Cardiac septum (tissue), 1 donor: ENCODE measurements around the gene SCYGR8. TPM values are rescaled to one million over a fixed set of nuclear protein-coding genes. Genes with fewer than 3 reads are reported as not detected.

Experiments
- DNase-seq: peaks from one replicate; pipeline ENCODE4 v3.0.0-alpha.2; 2020; ENCODE audit warnings: low spot score
- intact Hi-C: fragments of 100-400 bp; cut with DNase I; formaldehyde crosslinking; loops from one replicate; pipeline ENCODE4 v1.14.0; 2022
- total RNA-seq: library from RNA; stranded (reverse); fragmentation: NEBNext Ultra II Directional; extraction: Animal tissue kit (Norgen Biotek cat#: 25700); gene quantifications from one replicate; pipeline ENCODE4 v1.2.1, GENCODE V29; 2021
- donor health status: DM: no; HTN: no; CAD: no.

The SCYGR8 gene
- total RNA-seq, 1 donor from 2014 or later = not detected

DNA sequence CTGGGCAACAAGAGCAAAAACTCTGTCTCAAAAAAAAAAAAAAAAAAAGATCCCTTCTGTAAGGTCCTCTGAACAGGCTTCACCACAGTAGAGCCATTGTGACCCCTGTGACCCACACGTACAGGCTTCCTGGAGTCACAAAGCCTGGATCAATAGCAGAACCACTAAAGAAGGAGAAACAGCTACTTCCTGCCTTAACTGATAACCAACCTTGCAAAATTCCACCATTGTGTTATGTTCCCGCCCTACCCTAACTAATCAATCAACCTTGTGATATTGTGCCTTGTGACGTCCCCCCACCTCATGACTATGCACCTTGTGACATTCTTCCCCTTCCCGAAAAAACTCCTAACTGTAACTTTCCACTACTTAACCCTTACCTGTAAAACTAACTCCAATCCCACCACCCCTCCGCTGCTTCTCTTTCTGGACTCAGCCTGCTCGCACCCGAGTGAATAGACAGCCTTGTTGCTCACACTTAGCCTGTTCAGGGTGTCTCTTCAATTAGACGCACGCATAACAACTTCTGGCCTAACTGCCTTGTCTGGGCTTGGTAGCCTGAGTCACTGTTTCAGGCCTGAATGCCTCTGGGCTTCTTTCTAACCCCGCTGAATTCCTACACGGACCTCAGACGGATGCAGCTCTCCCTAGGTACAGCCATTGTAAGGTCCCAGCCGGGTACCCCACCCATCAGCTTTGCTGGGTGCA is 13.9 kb downstream of the SCYGR8 start:
- intact Hi-C loops = no loop called here
- DNase-seq = no peak

DNA sequence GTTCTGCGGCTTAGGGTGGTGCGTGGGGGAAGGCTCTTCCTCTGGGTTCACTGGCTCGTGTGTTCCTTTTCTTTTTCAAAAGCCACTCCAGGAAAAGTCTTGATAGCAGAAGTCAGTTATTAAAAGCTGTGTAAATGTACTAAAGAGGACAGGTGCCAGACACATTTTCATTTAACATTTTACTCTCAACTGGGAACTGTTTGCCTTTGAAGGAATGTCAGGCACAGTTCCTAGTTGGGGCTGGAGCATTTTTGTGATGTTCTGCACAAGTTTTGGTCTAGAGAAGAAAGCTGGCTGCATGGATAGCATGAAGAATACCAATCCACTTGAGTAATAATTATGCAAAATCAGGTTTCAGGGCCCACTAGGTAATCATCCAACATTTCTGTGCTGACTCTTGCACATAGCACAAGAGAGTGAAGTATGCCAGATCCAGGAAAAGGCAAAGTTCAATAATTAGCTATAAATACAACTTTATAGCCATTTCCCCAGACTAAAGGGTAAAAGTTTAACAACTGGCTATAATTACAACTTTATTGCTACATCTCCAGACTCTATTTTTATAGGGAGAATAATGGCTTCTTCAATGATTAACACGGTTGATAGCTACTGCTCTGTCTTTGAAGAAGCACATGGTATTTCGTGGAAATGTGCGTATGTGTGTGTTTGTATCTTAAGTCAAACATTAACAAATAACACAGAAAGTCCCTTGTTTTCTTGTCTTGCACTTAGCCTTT is 16.2 kb downstream of the SCYGR8 start:
- intact Hi-C loops = no loop called here
- DNase-seq = no peak

DNA sequence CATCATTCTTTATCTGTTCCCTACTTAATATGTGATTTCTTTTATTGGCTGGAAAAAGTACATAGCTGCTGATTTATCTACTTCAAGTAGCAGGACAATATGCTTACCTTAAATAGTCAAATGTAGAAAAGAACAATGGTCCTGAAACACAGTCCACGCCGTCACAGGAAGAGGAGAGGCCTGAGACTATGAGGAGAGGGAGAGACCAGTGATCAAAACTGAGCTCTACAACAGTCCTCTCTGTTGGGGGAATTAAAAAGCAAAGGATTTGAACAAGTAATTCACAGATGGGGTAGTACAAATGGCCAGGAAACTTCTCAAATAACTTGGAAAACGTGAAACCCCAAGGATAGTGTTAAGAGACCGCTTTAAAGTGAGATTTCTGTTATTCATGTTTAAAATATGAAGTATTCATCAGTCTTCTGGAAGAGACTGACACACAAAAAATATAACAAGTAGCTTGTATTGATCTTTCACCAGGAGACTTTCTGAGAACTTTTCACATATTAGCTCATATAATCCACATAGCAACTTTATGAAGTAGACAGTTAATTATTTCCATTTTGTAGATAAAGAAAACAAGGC is 20.2 kb downstream of the SCYGR8 start:
- intact Hi-C loops = loop anchor here (1.0 to 5.0 kb wide), 4 partner anchors 108 to 634 kb away; partner anchors contain the start of gene AGFG1
- DNase-seq = no peak

DNA sequence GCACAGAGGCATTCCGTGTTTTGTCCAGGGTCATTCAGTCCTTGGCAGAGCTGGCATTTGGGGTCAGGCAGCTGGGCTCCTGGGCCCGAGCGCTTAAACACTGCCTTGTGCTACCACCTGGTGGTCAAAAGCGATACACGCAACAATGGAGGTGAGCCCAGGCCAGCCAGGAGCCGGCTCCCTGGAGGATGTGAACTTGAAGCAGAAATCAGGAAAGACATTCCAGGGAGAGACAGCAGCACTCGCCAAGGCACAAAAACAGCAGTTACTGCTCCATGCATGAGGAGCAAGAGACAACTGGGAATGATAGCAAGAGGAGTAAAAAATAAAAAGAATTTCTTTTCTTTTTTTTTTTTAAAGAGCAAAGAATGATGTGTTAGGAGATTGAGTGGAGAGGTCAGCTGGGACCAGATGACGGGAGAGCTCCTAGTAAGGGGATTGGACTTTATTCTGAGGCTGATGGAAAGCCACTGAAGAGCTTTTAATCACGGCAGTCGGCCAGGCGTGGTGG is 20.7 kb downstream of the SCYGR8 start:
- intact Hi-C loops = loop anchor here (1.0 to 5.0 kb wide), 4 partner anchors 108 to 634 kb away; partner anchors contain the start of gene AGFG1
- peak; percentile 82 for DNase-seq

DNA sequence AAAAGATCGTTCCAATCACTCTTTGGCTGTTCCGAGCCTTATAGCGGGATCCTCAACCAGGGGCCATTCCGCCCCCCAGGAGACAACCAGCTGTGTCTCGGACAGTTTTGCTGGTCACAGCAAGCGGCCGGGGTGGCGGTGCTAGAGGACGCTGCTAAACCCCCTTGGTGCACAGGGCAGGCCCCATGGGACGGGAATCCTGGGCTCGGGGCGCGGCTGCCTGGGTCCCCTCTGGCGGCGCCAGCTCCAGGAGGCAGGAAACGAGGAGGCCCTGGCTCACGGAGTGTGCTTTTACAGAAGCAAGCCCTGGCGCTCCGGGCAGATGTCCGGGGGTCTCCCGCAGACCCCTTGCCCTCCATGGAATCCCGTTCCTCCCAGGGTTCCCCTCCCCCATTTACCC is 22.1 kb downstream of the SCYGR8 start:
- DNase-seq = no peak
- intact Hi-C loops = loop anchor here (2.0 to 5.0 kb wide), 2 partner anchors 295 to 636 kb away; partner anchors contain the start of gene AGFG1

DNA sequence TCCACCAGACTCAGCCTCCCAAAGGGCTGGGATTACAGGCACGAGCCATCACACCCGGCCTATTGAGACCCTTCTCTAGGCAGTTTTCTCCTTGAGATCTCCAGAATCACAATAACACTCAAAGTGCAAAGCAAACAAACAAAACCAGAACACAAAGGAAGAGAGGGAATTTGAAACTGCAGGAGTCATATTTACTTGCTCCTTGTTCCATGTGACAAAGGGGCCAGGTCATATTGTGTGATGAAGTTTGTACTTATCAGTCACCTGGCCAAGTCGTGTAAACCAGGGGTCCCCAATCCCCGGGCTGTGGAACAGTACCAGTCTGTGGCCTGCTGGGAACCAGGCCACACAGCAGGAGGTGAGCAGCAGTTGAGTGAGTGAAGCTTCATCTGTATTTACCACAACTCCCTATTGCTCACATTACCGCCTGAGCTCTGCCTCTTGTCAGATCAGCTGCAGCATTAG is 26.5 kb downstream of the SCYGR8 start:
- intact Hi-C loops = no loop called here
- no peak for DNase-seq

DNA sequence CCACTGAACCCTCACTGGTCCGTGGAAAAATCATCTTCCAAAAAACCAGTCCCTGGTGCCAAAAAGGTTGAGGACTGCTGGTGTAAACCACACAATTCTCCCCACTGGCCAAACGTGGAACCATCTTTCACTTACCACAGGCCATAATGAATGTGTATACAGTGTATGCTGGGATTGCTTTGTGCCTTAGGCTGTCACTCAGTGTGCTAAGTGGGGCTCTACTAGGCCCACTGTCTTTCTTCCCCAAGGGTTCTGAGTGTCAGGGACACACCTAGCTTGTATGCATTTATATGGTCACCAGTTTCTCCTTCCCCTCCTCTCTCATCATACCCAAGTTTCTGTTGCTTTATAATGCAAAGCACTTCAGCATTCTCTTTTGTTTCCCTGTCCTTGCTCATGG is 27.2 kb downstream of the SCYGR8 start:
- intact Hi-C loops = no loop called here

DNA sequence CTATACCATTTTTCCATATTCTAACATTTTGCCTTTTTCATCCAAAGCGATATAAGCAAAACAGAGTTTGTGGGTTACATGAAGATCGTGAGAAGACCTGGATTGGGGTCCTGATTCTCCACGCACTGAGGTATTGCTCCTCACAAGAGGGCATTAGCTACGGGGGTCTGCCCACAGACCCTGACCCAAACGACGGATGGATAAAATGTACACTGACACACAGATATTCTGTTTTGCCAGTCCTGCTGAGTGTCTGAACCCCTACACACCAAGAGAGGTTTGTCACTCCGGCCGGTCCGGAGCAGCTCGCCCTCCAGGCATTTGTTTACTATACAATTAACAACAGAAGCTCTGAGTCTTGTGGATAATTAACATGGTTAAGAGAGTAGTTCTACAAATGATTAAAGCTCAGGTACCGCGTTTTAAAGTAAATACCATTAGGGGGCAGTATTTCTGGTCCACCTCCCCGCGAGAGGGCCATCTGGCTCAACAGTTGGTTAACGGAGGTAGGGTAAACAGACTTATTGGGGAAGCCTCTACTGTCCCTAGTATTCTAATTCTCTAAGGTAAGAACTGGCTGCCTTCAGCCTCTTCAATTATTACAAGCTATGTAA is 28.4 kb downstream of the SCYGR8 start:
- intact Hi-C loops = no loop called here
- DNase-seq = no peak

More for the DNA sequence above, 27.2 kb downstream of the SCYGR8 start:
- DNase-seq = no peak

DNA sequence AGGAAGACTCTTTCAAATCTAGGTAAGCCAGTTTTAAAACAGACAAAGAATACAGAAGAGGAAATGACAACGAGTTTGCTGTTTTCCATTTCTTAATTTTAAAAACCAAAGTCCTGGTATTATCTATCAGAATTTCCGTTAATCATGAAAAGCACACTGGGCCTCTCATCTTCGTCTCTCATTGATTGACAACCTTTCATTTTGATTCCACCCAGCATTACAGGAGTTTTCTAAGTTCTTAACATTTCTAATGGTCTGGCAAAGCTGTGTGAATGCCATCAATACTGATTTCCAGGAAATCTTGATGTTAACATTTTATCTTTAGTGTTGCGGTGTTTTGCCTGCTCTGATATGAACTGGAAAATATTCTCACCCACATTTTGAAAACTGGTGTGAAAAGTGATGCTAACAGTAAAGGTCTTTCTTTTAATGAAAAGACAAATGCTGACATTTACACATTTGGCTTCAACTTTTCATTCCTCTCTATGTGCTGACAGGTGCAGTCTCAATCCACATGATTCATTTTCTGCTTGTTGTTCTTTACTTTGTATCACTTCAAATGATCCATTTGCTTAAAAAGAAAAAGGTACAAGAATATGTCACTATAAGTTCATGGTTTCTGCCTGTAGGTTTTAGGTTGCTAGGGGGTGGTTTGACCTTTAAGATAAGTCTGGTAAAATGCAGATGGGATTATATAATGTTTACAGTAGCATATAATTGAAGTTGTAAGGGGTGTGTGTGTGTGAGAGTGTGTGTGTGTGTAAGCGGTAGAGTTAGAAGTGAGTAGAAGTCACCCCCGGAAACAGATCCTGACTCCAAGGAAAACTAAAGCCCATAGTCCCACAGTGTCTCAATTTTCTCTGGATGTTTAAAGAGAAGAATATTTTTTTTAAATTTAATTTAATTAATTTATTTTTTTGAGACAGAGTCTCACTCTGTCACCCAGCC is 29.5 kb downstream of the SCYGR8 start:
- intact Hi-C loops = no loop called here
- DNase-seq = no peak

DNA sequence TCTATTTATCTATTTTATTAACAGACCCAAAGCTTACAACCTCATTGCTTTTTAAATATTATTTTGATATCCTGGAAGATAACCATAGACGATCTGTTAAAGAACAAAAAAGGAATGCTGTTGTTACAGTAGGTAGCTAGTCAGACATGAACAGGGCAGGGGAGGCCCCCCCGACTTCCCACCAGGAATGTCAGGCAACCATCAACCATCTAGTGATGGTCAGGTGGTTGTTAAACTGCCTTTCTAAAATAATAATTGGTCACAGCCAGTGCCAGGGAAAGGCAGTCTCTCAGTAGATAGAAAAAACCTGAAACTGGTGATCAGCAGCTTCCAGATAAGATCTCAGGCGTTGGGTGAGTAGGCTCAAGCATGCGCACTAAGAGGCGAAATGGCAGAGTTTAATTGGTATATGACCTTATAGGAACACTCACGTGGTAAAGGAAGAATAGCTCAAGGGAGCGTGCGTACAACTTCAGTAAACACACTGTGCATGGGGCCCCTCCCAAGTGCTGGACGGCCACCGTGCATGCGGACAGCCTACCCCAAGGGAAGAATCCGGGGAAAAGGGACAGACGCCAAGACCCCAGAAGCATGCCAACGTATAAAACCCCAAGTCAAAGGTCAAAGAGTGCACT is 35.4 kb downstream of the SCYGR8 start:
- intact Hi-C loops = no loop called here
- DNase-seq = no peak

DNA sequence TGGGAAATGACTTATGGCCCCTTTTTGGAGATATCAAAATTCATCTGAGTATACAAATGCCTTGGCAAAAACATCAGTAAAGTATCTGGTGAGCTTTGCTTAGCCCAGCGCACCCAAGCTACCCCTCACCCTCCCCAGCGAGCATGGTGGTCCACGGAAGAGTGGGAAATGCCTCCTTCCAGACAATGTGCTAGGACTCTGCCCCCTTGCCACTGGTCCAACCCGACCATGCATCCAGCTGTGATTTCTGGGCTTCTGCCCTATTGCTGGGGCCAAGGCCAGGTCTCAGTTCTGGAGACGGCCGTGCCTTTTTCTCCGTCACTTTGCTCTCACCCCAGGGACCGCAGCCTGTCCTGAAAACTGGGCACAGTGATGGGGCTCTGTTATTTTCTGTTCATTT is 36.1 kb downstream of the SCYGR8 start:
- intact Hi-C loops = no loop called here
- DNase-seq = no peak

DNA sequence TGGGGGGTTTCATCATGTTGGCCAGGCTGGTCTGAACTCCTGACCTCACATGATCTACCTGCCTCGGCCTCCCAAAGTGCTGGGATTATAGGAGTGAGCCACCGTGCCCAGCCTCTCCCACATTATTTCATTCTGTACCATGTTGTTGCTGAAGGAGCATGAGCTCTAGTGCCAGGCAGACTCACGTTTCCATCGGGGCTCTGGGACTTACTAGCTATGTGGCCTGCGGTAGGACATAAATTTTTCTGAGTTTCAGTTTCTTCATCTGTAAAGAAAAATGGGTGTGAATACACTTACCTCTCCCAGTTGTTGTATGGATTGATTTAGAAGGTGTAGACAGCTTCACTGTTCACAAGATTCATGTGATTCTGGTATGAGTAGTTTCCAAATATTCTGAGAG is 37.1 kb downstream of the SCYGR8 start:
- no peak for DNase-seq
- intact Hi-C loops = no loop called here

DNA sequence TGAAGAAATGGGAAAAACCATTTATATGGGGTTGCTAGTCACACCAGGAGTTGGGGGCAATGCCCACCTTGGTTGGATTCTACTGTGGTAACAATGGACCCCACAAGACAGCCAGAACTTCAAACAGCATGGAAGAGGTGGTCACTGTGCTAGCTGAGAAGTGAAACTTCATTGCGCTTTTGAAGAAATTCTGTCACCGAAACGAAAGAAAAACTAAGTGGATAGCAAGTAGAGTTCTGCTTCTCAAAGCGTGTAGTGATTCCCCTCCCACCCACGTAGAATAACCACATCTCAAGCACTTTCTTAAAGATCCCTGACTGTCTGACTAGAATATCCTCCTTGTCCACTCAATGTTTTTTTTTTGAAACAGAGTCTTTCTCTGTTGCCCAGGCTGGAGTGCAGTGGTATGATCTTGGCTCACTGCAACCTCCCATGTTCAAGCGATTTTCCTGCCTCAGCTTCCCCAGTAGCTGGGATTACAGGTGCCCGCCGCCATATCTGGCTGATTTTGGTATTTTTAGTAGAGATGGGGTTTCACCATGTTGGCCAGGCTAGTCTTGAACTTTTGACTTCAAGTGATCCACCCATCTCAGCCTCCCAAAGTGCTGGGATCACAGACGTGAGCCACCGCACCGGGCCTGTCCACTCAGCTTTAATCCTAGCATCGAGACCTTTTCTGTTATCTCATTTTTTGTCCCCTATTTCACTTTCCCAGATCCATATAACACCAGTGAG is 37.9 kb downstream of the SCYGR8 start:
- no peak for DNase-seq
- intact Hi-C loops = no loop called here

DNA sequence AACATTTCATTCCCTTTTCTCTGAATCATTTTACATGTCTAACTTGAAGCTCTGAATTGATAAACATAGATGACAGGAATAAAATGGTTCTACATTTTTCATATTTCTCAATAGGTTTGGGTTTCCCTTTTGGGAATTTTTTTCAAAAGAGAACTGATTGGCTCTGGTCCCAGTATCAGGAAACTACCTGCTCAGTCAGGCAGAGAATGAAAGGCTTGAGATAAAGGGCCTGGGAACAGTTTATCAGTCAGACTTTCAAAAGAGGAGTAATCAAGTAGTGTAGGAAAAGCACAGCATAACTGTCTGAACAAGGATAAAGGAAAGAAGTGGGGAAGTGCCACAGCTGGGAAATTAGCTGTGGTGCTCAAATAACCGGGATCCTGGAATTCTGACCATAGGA is 39.6 kb downstream of the SCYGR8 start:
- DNase-seq = no peak
- intact Hi-C loops = no loop called here

DNA sequence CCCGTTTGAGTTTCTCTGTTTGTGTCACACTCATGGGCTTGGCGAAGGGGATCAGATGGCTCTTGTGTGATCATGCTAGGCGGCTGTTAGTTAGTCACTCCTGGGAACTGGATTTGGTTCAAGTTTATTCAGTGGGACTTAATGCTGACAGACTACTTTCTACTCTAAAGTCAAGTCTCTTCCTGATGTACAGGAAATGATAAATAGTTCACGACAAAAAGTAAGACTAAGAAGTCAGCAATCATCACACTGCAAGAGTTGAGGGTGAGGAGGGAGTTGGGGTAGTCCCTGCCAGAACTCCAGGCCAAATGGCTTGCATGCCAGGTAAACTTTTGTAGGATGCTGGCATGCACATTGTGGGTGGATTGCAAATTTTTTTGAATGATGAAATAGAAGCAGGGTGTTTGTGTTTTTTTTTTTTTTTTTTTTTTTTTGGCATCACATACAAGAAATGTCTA is 42.9 kb downstream of the SCYGR8 start:
- no peak for DNase-seq
- intact Hi-C loops = no loop called here

DNA sequence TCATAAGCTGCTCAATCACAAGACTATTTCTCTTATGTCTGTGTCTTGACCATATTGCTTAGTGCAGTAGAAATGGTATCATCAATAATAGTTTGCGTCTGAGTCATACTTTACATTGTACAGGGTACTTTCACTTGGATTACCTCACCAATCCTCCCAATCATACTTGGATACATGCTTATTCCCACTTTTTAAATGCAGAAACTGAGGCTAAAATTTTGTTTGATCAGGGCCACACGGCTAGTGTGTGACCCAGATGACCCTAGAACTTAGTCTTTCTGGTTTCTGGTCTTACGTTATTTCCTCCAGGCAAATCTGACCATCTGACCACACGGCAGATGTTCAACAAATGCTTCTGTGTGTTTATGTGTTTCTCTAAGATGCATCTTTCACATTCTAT is 44.1 kb downstream of the SCYGR8 start:
- intact Hi-C loops = no loop called here
- no peak for DNase-seq

DNA sequence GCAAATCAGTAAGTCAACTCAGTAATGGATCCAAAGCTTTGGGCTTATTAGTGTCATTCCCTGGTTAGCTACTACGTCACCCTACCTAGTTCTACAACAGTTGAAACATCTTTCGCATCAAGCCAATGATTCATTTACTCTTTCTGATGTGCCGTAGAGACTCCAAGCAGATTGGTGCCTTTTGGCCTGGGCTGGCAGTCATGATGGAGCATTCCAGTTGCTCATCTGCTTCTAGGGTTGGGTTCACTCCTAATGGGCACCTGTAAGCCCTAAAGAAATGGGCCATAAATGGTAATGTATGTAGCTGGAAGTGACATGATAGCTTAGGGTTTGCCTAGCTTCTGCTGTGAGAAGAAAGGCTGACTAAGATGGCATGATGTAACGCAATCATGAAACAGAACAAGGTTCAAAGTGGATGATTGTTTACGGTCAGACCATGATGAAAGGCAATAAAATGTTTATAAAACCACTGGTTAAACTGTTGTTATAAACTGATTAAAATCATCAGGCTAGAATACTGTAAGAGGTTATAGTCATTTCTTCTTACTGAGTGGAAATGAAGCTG is 47.5 kb downstream of the SCYGR8 start:
- intact Hi-C loops = no loop called here

More for the DNA sequence above, 47.5 kb downstream of the SCYGR8 start:
- no peak for DNase-seq
